ENCODE measurements around the gene PALD1.
A peak's percentile ranks its signal among the peaks of the same experiment; 100 is the strongest.
"Not testable (repeated sequence)": the region's sequence is repeated elsewhere in the genome, so short reads cannot be mapped to it uniquely, and the experiment has no call there.

PALD1 gene

GRCh38 chr10:70482982-70483760 lies 4.6 kb downstream of the PALD1 start:
- DNase-seq: no peak

GRCh38 chr10:70483872-70484271 lies 5.3 kb downstream of the PALD1 start:
- not testable (repeated sequence) for DNase-seq

- DNase-seq: no peak
Measured at GRCh38 chr10:70487824-70488223, 9.3 kb downstream of the PALD1 start.

- no peak for DNase-seq
Measured at GRCh38 chr10:70490142-70490541, 11.6 kb downstream of the PALD1 start.

GRCh38 chr10:70491614-70492013 lies 13.0 kb downstream of the PALD1 start:
- no peak for DNase-seq

GRCh38 chr10:70492786-70493659 lies 14.5 kb downstream of the PALD1 start:
- peak; percentile 18 for DNase-seq

GRCh38 chr10:70493660-70494234 lies 15.2 kb downstream of the PALD1 start:
- no peak for DNase-seq

- no peak for DNase-seq
Measured at GRCh38 chr10:70494536-70494935, 16.0 kb downstream of the PALD1 start.

GRCh38 chr10:70494966-70495365 lies 16.4 kb downstream of the PALD1 start:
- DNase-seq: no peak

GRCh38 chr10:70495691-70496261 lies 17.2 kb downstream of the PALD1 start:
- no peak for DNase-seq

- DNase-seq: no peak
Measured at GRCh38 chr10:70496341-70497119, 18.0 kb downstream of the PALD1 start.

GRCh38 chr10:70497120-70497545 lies 18.6 kb downstream of the PALD1 start:
- no peak for DNase-seq

- no peak for DNase-seq
Measured at GRCh38 chr10:70498970-70499835, 20.6 kb downstream of the PALD1 start.

- no peak for DNase-seq
Measured at GRCh38 chr10:70499836-70500167, 21.2 kb downstream of the PALD1 start.

- no peak for DNase-seq
Measured at GRCh38 chr10:70500368-70500767, 21.8 kb downstream of the PALD1 start.

GRCh38 chr10:70500812-70501301 lies 22.3 kb downstream of the PALD1 start:
- DNase-seq: no peak

GRCh38 chr10:70502406-70502805 lies 23.8 kb downstream of the PALD1 start:
- no peak for DNase-seq

GRCh38 chr10:70503776-70504175 lies 25.2 kb downstream of the PALD1 start:
- no peak for DNase-seq

GRCh38 chr10:70504521-70505358 lies 26.2 kb downstream of the PALD1 start:
- DNase-seq: no peak

GRCh38 chr10:70505908-70506307 lies 27.3 kb downstream of the PALD1 start:
- no peak for DNase-seq
